HepG2 (cell line): Measurements from ENCODE around the gene NKIRAS1. TPM values are rescaled to one million over a fixed set of nuclear protein-coding genes. Genes with fewer than 3 reads are reported as not detected.
A peak's percentile ranks its signal among the peaks of the same experiment; 100 is the strongest.

ENCODE experiments used
- AHR ChIP-seq: IDR thresholded peaks from 2 replicates; pipeline ENCODE4 v1.6.1; 2018; ENCODE audit warnings: missing genetic modification reagents, missing compliant biosample characterization
- FOXA3 ChIP-seq: IDR thresholded peaks from 2 replicates; pipeline ENCODE4 v1.6.1; 2016; ENCODE audit warnings: missing genetic modification reagents, missing compliant biosample characterization
- GZF1 ChIP-seq: sonication (generic); formaldehyde crosslinking; IDR thresholded peaks from 2 replicates; pipeline ENCODE4 v1.5.1; 2020; ENCODE audit warnings: mild to moderate bottlenecking, missing genetic modification reagents
- MAX ChIP-seq: IDR thresholded peaks from 2 replicates; pipeline ENCODE4 v1.6.1; 2012; ENCODE audit warnings: inconsistent platforms
- MBNL3 ChIP-seq: fragments of 250-450 bp; sonication (Bioruptor Pico); conservative IDR thresholded peaks from 2 replicates; pipeline ENCODE4 v1.8.0; 2022; ENCODE audit warnings: mild to moderate bottlenecking, inconsistent platforms
- MXD4 ChIP-seq: IDR thresholded peaks from 2 replicates; pipeline ENCODE4 v1.6.1; 2016; ENCODE audit warnings: mild to moderate bottlenecking, missing biosample characterization, missing genetic modification reagents
- PAX8 ChIP-seq: sonication (generic); formaldehyde crosslinking; IDR thresholded peaks from 2 replicates; pipeline ENCODE4 v1.8.0; 2022; ENCODE audit warnings: mild to moderate bottlenecking, missing genetic modification reagents, borderline replicate concordance
- POLR2G ChIP-seq: fragments of 200-400 bp; formaldehyde crosslinking; IDR thresholded peaks from 2 replicates; pipeline ENCODE4 v1.6.1; 2018; ENCODE audit warnings: mild to moderate bottlenecking, low read depth, low read length, moderate library complexity
- PTBP1 ChIP-seq: fragments of 200-400 bp; formaldehyde crosslinking; IDR thresholded peaks from 2 replicates; pipeline ENCODE4 v1.6.1; 2018; ENCODE audit warnings: low read length, low read depth; ENCODE audit not compliant: poor library complexity, severe bottlenecking
- SIN3A ChIP-seq: IDR thresholded peaks from 2 replicates; pipeline ENCODE4 v1.6.1; 2011; ENCODE audit warnings: low read depth, mild to moderate bottlenecking, control low read depth, low read length, borderline replicate concordance
- SOX13 ChIP-seq, 3 experiments: fragments of 450-650 bp in 1 of 3; sonication (generic) in 1 of 3; formaldehyde crosslinking in 1 of 3; IDR thresholded peaks in 2 of 3; conservative IDR thresholded peaks in 1 of 3; 2 replicates each; pipeline versions ENCODE4 v1.5.0 to v1.6.1; 2016 to 2020; ENCODE audit warnings: antibody characterized with exemption in 1 of 3, mild to moderate bottlenecking in 1 of 3, missing compliant biosample characterization in 1 of 3, missing genetic modification reagents in 1 of 3, moderate library complexity in 1 of 3
- SRSF9 ChIP-seq: fragments of 200-400 bp; formaldehyde crosslinking; IDR thresholded peaks from 2 replicates; pipeline ENCODE4 v1.6.1; 2018; ENCODE audit warnings: borderline replicate concordance, mild to moderate bottlenecking, low read depth, low read length; ENCODE audit not compliant: insufficient read depth, poor library complexity, severe bottlenecking
- TAF1 ChIP-seq: sonication (generic); formaldehyde crosslinking; IDR thresholded peaks from 2 replicates; pipeline ENCODE4 v1.4.0; 2020; ENCODE audit warnings: missing genetic modification reagents
- ZBTB43 ChIP-seq: sonication (generic); formaldehyde crosslinking; conservative IDR thresholded peaks from 2 replicates; pipeline ENCODE4 v1.4.0; 2020; ENCODE audit warnings: missing genetic modification reagents
- ZFP82 ChIP-seq: sonication (generic); formaldehyde crosslinking; IDR thresholded peaks from 2 replicates; pipeline ENCODE4 v1.5.1; 2020; ENCODE audit warnings: mild to moderate bottlenecking, missing genetic modification reagents, borderline replicate concordance
- ZGPAT ChIP-seq: IDR thresholded peaks from 2 replicates; pipeline ENCODE4 v1.6.1; 2016; ENCODE audit warnings: mild to moderate bottlenecking
- ZNF143 ChIP-seq: sonication (generic); formaldehyde crosslinking; IDR thresholded peaks from 2 replicates; pipeline ENCODE4 v1.4.0; 2020; ENCODE audit warnings: missing genetic modification reagents
- ZNF20 ChIP-seq: sonication (generic); formaldehyde crosslinking; IDR thresholded peaks from 2 replicates; pipeline ENCODE4 v1.4.0; 2020; ENCODE audit warnings: mild to moderate bottlenecking, moderate library complexity, missing genetic modification reagents
- ZNF225 ChIP-seq: sonication (generic); formaldehyde crosslinking; IDR thresholded peaks from 2 replicates; pipeline ENCODE4 v1.4.0; 2020; ENCODE audit warnings: mild to moderate bottlenecking, missing genetic modification reagents
- ZNF720 ChIP-seq: sonication (generic); formaldehyde crosslinking; IDR thresholded peaks from 2 replicates; pipeline ENCODE4 v1.4.0; 2020; ENCODE audit warnings: missing genetic modification reagents
- polyA plus RNA-seq, 8 experiments: library from polyadenylated mRNA; depleted of rRNA in 3 of 8; stranded (reverse) in 7 of 8; unstranded in 1 of 8; fragments of >200 nt; fragmentation: Illumina TruSeq in 4 of 8; extraction: Trizol in 4 of 8; gene quantifications; 2 replicates each; pipeline versions ENCODE4 v1.2.1 to v1.2.3, GENCODE V29; 2011 to 2016; ENCODE audit warnings: low read depth in 4 of 8, missing spikeins in 1 of 8, mixed read lengths in 1 of 8; ENCODE audit not compliant: insufficient read depth in 1 of 8
- total RNA-seq, 5 experiments: library from RNA; depleted of rRNA; stranded (reverse); fragments of >200 nt; fragmentation: Illumina TruSeq; extraction: Trizol; gene quantifications; 2 replicates each; pipeline ENCODE4 v1.2.3, GENCODE V29; 2016; ENCODE audit warnings: low read depth in 1 of 5
- TF ChIP-seq, protein P1 (sequence below): sonication (generic); formaldehyde crosslinking; IDR thresholded peaks from 2 replicates; pipeline ENCODE4 v1.8.0; 2022; ENCODE audit warnings: mild to moderate bottlenecking, missing genetic modification reagents
- TF ChIP-seq, protein P2 (sequence below): IDR thresholded peaks from 2 replicates; pipeline ENCODE4 v1.6.1; 2016; ENCODE audit warnings: control low read depth

Gene NKIRAS1
- total and polyA plus RNA-seq, 2 of the 13 experiments (the other 11 are each of a cell fraction or from before 2014, with no cell fraction given) = 4.3 to 8.0 TPM

GRCh38 chr3:23944861-23945662 lies 28.3 kb upstream of the NKIRAS1 start, which contains the start of gene NR1D2 (continued):
- no peak for TF ChIP-seq SOX13 (IDR thresholded peaks at IDR 0.05)
- TF ChIP-seq SOX13 (CRISPR knock-in tag; conservative IDR thresholded peaks at IDR 0.05 in 1 of 2, IDR thresholded peaks at IDR 0.05 in 1 of 2) = no peak
- no peak for TF ChIP-seq ZNF720 (CRISPR knock-in tag)
- TF ChIP-seq, protein P1, sequence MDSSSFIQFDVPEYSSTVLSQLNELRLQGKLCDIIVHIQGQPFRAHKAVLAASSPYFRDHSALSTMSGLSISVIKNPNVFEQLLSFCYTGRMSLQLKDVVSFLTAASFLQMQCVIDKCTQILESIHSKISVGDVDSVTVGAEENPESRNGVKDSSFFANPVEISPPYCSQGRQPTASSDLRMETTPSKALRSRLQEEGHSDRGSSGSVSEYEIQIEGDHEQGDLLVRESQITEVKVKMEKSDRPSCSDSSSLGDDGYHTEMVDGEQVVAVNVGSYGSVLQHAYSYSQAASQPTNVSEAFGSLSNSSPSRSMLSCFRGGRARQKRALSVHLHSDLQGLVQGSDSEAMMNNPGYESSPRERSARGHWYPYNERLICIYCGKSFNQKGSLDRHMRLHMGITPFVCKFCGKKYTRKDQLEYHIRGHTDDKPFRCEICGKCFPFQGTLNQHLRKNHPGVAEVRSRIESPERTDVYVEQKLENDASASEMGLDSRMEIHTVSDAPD (CRISPR knock-in tag) = no peak
- no peak for TF ChIP-seq FOXA3 (CRISPR knock-in tag)
- TF ChIP-seq ZBTB43 (CRISPR knock-in tag) = no peak
- TF ChIP-seq MBNL3 (CRISPR knock-in tag) = no peak
- peak; percentile 32; the same call in 1 of the 2 replicates for TF ChIP-seq TAF1
- no peak for TF ChIP-seq SRSF9
- no peak for TF ChIP-seq ZNF225 (CRISPR knock-in tag)
- no peak for TF ChIP-seq ZFP82 (CRISPR knock-in tag)
- TF ChIP-seq SIN3A = peak; percentile 22; the same call in 1 of the 2 replicates
- no peak for TF ChIP-seq ZNF20
- no peak for TF ChIP-seq MXD4 (CRISPR knock-in tag)
- TF ChIP-seq AHR = no peak
- TF ChIP-seq ZGPAT = no peak
- TF ChIP-seq PAX8 (CRISPR knock-in tag) = no peak
- TF ChIP-seq POLR2G = peak; percentile 58; the same call in 1 of the 2 replicates
- no peak for TF ChIP-seq PTBP1
- TF ChIP-seq, protein P2, sequence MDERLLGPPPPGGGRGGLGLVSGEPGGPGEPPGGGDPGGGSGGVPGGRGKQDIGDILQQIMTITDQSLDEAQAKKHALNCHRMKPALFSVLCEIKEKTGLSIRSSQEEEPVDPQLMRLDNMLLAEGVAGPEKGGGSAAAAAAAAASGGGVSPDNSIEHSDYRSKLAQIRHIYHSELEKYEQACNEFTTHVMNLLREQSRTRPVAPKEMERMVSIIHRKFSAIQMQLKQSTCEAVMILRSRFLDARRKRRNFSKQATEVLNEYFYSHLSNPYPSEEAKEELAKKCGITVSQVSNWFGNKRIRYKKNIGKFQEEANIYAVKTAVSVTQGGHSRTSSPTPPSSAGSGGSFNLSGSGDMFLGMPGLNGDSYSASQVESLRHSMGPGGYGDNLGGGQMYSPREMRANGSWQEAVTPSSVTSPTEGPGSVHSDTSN (CRISPR knock-in tag) = no peak
- no peak for TF ChIP-seq GZF1
- no peak for TF ChIP-seq ZNF143 (CRISPR knock-in tag)
- peak; percentile 31; the same call in 1 of the 2 replicates for TF ChIP-seq MAX
